Gastroesophageal sphincter (tissue), 4 donors: ENCODE data around the gene PTGES. TPM values are rescaled to one million over a fixed set of nuclear protein-coding genes. Genes with fewer than 3 reads are reported as not detected.
"Not testable (repeated sequence)": the region's sequence is repeated elsewhere in the genome, so short reads cannot be mapped to it uniquely, and the experiment has no call there.

Experiments used
- ATAC-seq: fragments of 150-250 bp; one replicate; pipeline ENCODE4 v1.9.1; 2016; ENCODE audit warnings: mild to moderate bottlenecking, moderate library complexity
- H3K27ac ChIP-seq, 4 donors: fragments of 200-600 bp; sonication (generic) in 3 of 4; 1 replicate in 3 of 4; 2 replicates in 1 of 4; pipeline ENCODE4 v1.5.1; 2016 to 2019
- H3K27me3 ChIP-seq: fragments of 200-600 bp; sonication (generic); one replicate; pipeline ENCODE4 v1.5.1; 2019
- H3K36me3 ChIP-seq, 2 donors: fragments of 200-600 bp; sonication (generic); one replicate each; pipeline ENCODE4 v1.5.1; 2019; ENCODE audit warnings: control low read depth in 1 of 2
- H3K4me1 ChIP-seq, 3 donors: fragments of 200-600 bp; sonication (generic); 1 replicate in 2 of 3; 2 replicates in 1 of 3; pipeline ENCODE4 v1.5.1; 2016 to 2019; ENCODE audit warnings: control low read depth in 2 of 3
- H3K4me3 ChIP-seq, 2 donors: fragments of 200-600 bp; sonication (generic); one replicate each; pipeline ENCODE4 v1.5.1; 2019; ENCODE audit warnings: mild to moderate bottlenecking in 1 of 2, moderate library complexity in 1 of 2
- H3K9me3 ChIP-seq, 3 donors: fragments of 200-600 bp; sonication (generic); one replicate each; pipeline ENCODE4 v1.5.1; 2017 to 2019; ENCODE audit warnings: control low read depth in 2 of 3
- CTCF ChIP-seq, 4 experiments: fragments of 200-600 bp in 2 of 4; fragments of 450-650 bp in 2 of 4; sonication (generic) in 1 of 4; IDR thresholded peaks; one replicate each; pipeline ENCODE4 v1.5.1; 2017 to 2019; ENCODE audit warnings: antibody characterized with exemption in 4 of 4, mild to moderate bottlenecking in 2 of 4, moderate library complexity in 2 of 4
- EP300 ChIP-seq: sonication (generic); formaldehyde crosslinking; IDR thresholded peaks from one replicate; pipeline ENCODE4 v1.6.1; 2017; ENCODE audit warnings: antibody characterized with exemption, mild to moderate bottlenecking
- POLR2A ChIP-seq, 2 donors: fragments of 450-650 bp; IDR thresholded peaks; one replicate each; pipeline ENCODE4 v1.6.1; 2017; ENCODE audit warnings: antibody characterized with exemption in 2 of 2, mild to moderate bottlenecking in 2 of 2, moderate library complexity in 1 of 2
- POLR2AphosphoS5 ChIP-seq: sonication (generic); formaldehyde crosslinking; IDR thresholded peaks from one replicate; pipeline ENCODE4 v1.6.1; 2017; ENCODE audit warnings: antibody characterized with exemption
- WGBS, 2 donors: methylation state at CpG; one replicate each; pipeline ENCODE4 v1.1.5; 2018; ENCODE audit warnings: low coverage in 1 of 2; 5-methylcytosine and 5-hydroxymethylcytosine counted together
- total RNA-seq, 4 donors: library from RNA; depleted of rRNA; stranded (reverse); fragments of >200 nt; gene quantifications; one replicate each; pipeline ENCODE4 v1.1.0, GENCODE V29; 2016

Gene PTGES
- total RNA-seq: 10 to 100 TPM in 1 of 4 donors, 1 to 10 TPM in 2, under 1 TPM in 1; 0.78 to 15.1 (median 6.1) TPM

DNA sequence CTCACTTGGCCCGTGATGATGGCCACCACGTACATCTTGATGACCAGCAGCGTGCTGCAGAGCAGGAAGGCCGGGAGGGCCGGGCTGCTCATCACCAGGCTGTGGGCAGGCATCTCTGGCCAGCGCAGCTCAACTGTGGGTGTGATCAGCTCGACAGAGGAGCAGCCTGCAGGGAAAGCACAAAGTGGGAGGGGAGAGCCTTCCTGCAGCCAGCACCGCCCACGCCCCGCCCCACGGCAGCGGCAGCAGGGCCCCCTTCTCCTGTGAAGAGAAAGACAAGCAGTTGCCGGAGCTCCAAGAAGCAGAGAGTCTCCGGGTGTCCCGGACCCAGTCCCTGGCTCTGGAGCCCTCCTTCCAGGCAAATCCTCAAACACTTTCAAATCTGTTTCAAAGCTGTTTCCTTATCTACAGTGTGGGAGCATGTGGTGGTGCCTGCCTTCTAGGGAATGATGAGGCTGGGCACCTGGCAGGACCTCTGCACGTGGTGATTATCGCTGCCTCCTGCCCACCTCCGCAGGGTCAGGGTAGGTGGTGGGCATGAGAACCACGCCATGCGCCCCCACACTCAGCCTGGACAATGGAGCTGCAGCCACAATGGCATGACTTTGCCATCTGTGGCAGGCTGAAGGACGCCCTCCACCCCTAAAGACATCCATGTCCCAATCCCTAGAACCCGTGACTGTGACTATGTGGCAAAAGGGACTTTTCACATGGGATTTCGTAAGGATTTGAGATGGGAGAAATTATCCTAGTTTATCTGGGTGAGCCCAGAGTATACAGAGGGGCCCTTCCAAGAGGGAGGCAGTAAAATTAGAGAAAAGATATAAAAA lies at the start of gene PTGES:
PTGES (minus strand) TSS at position 143 of the 830 bp plus-strand sequence; CDS start at position 113, 30 bp downstream.
- Histone ChIP-seq H3K9me3 (no peaks in the 10 kb centered on the region), H3K4me1 (peaks cover 0 to 20% (median 5%) of the 10 kb centered on the region in 3 donors), H3K27ac (peak within 1 kb of the TSS in 2 of 4 donors; percentile 9 to 26), H3K36me3 (no peaks in the 10 kb centered on the region), H3K4me3 (peak within 1 kb of the TSS; percentile 2 to 46), H3K27me3 (no peaks in the 10 kb centered on the region)
- 26 to 89% methylated on average over 2 to 7 of the region's 23 CpGs for WGBS, 2 donors
- TF ChIP-seq CTCF (IDR thresholded peaks at IDR 0.05): no peak
- TF ChIP-seq POLR2AphosphoS5: no peak
- TF ChIP-seq EP300: no peak
- TF ChIP-seq POLR2A (IDR thresholded peaks at IDR 0.05): no peak
- ATAC-seq: peak; percentile 91

DNA sequence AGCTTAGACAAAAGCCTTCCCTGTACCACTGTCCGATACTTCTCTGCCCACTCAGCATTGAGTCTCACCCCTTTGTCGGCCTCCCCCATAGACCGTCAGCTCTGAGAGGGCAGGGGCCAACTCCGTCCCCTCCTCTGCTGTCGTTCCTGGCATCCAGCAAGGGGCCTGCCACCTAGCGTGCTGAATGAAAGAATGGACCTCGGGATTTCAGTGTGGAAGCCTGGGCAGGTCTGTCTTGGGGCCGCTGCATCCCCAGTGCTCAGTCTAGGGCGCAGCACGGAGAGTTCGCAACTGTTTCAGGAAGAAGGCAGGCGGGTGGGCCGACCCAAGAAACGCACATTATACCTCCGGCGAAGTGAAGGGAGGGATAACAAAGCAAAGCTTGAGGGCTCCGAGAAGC lies 48.7 kb upstream of the PTGES start:
- peaks cover 0 to 20% of the 10 kb centered on the region in 2 donors for H3K36me3 ChIP-seq
- peaks cover 0 to 12% (median 8%) of the 10 kb centered on the region in 3 donors for H3K4me1 ChIP-seq
- no peak overlapping the region for H3K27ac ChIP-seq
- H3K27me3 ChIP-seq: no peaks in the 10 kb centered on the region
- TF ChIP-seq CTCF (IDR thresholded peaks at IDR 0.05) (no peak), POLR2AphosphoS5 (no peak), POLR2A (IDR thresholded peaks at IDR 0.05) (no peak), EP300 (no peak)
- H3K4me3 ChIP-seq: no peak overlapping the region
- no peaks in the 10 kb centered on the region for H3K9me3 ChIP-seq
- no peak for ATAC-seq
- WGBS, 2 donors: 72 to 100% methylated on average over 2 to 11 of the region's 17 CpGs

DNA sequence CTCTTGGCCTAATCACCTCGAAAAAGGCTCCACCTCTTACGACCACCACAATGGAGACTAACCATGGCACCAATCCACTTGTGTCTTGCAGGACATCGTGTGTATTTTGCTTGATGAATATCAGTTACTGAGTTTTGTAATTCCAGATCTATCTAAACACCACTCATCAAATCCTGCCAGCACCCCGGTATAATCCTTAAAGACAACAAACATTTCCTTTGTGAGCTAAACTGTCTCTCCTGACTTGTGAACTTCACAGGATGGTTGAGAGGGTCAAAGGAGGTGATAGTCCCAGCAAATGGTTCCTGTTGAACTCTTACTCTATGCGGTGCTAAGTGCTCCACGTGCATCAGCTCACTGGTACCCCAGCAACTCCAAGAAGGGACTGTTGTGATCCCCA lies 46.1 kb upstream of the PTGES start:
- ATAC-seq: no peak
- WGBS, 2 donors: 23 to 36% methylated on average over 5 to 6 of the region's 6 CpGs
- TF ChIP-seq POLR2A (IDR thresholded peaks at IDR 0.05) (no peak), EP300 (no peak), CTCF (IDR thresholded peaks at IDR 0.05) (no peak)
- H3K4me1 ChIP-seq: peaks cover 0 to 6% (median 4%) of the 10 kb centered on the region in 3 donors
- no peaks in the 10 kb centered on the region for H3K36me3 ChIP-seq
- no peak overlapping the region for H3K4me3 ChIP-seq
- no peak overlapping the region for H3K27ac ChIP-seq
- H3K27me3 ChIP-seq: peaks cover 14% of the 10 kb centered on the region
- H3K9me3 ChIP-seq: no peaks in the 10 kb centered on the region

GRCh38 chr9:129796029-129796428 lies 43.2 kb upstream of the PTGES start:
- H3K36me3 ChIP-seq, H3K9me3 ChIP-seq, H3K4me1 ChIP-seq, H3K4me3 ChIP-seq, ATAC-seq, H3K27ac ChIP-seq: not testable (repeated sequence)
- H3K27me3 ChIP-seq: peaks cover 14% of the 10 kb centered on the region
- 86% methylated on average over 2 of the region's 2 CpGs; no CpG with 5 or more reads in 1 of the 2 donors for WGBS, 2 donors

GRCh38 chr9:129794549-129794948 lies 41.7 kb upstream of the PTGES start:
- no peaks in the 10 kb centered on the region for H3K4me1 ChIP-seq
- H3K27ac ChIP-seq: no peak overlapping the region
- ATAC-seq: no peak
- no peak for TF ChIP-seq POLR2AphosphoS5
- TF ChIP-seq EP300: no peak
- no peak for TF ChIP-seq CTCF (IDR thresholded peaks at IDR 0.05)
- no peak for TF ChIP-seq POLR2A (IDR thresholded peaks at IDR 0.05)
- no peaks in the 10 kb centered on the region for H3K36me3 ChIP-seq
- WGBS, 2 donors: 69% methylated on average over 6 of the region's 8 CpGs; no CpG with 5 or more reads in 1 of the 2 donors
- no peaks in the 10 kb centered on the region for H3K9me3 ChIP-seq
- no peak overlapping the region for H3K4me3 ChIP-seq
- H3K27me3 ChIP-seq: peaks cover 14% of the 10 kb centered on the region
